ENCODE data around the gene TSSC4. TPM values are rescaled to one million over a fixed set of nuclear protein-coding genes. Genes with fewer than 3 reads are reported as not detected.

TSSC4 gene
- total and polyA plus RNA-seq, 9 of the 15 experiments (the other 6 are each of a cell fraction or from before 2014, with no cell fraction given) = 0.41 to 54.2 (median 11.0) TPM

GRCh38 chr11:2433106-2433925, 32.8 kb downstream of the TSSC4 start:
- in situ Hi-C loops (cut with MboI) (no loop called here), intact Hi-C loops (cut with micrococcal nuclease) (no loop called here)
- Histone ChIP-seq H4K20me1 (replicated peaks; ENCODE audit: control insufficient read depth, insufficient read depth, low read length) (peaks cover 4% of the 10 kb centered on the region; the same call in 1 of the 2 replicates), H3K9me1 (ENCODE audit: control insufficient read depth, insufficient read depth, low read length) (peaks cover 2% of the 10 kb centered on the region), H3K79me2 (ENCODE audit: control insufficient read depth, insufficient read depth, low read length) (no peaks in the 10 kb centered on the region), H3K4me2 (ENCODE audit: insufficient read depth, low read length) (no peak overlapping the region), H3K9me3 (replicated peaks; ENCODE audit: control insufficient read depth, insufficient read depth, low read depth, low read length) (peaks cover 6% of the 10 kb centered on the region; the same call in 1 of the 2 replicates), H3K27me3 (ENCODE audit: control insufficient read depth in 2 of 2, insufficient read depth in 2 of 2, low read length in 2 of 2) (peaks cover 2 to 53% of the 10 kb centered on the region in 2 experiments; a peak in 4 of 5 replicates), H3K4me1 (replicated peaks in 1 of 2; ENCODE audit: control insufficient read depth in 2 of 2, insufficient read depth in 2 of 2, low read length in 2 of 2) (peaks cover 0 to 3% of the 10 kb centered on the region in 2 experiments; a peak in 1 of 5 replicates), H3K4me3 (no peak overlapping the region), H2AFZ (ENCODE audit: low read depth, low read length) (no peak overlapping the region), H3K27ac (ENCODE audit: extremely low read depth, low read depth, low read length) (no peak overlapping the region), H3K36me3 (ENCODE audit: control insufficient read depth, insufficient read depth, low read length) (no peaks in the 10 kb centered on the region), H3K9ac (ENCODE audit: insufficient read depth in 1 of 2, low read depth in 2 of 2, low read length in 2 of 2) (no peak overlapping the region)
- TF ChIP-seq HCFC1 (IDR thresholded peaks at IDR 0.05; ENCODE audit: low read depth, low read length) (no peak), CBX3 (IDR thresholded peaks at IDR 0.05; ENCODE audit: borderline replicate concordance in 1 of 2, low read length in 2 of 2) (no peak), HIVEP1 (CRISPR knock-in tag; IDR thresholded peaks at IDR 0.05) (no peak), ZNF668 (CRISPR knock-in tag; IDR thresholded peaks at IDR 0.05) (no peak), ETS1 (conservative IDR thresholded peaks at IDR 0.05; ENCODE audit: control insufficient read depth, low read depth, low read length) (no peak), ERF (CRISPR knock-in tag; IDR thresholded peaks at IDR 0.05) (no peak), SMAD4 (CRISPR knock-in tag; conservative IDR thresholded peaks at IDR 0.05) (no peak), COPS2 (conservative IDR thresholded peaks at IDR 0.05) (no peak)
- no TSS peak for BruUV-seq (replicated peaks)
- WGBS (ENCODE audit: insufficient coverage, low coverage, missing lambda C conversion rate) = 12% methylated on average over 22 of the region's 22 CpGs
- DNase-seq (ENCODE audit: extremely low read depth in 1 of 4, low spot score in 3 of 4) = no peak
- ATAC-seq = no peak
- ChIA-PET CTCF (ENCODE audit: low intra/inter-chr PET ratio) (no interaction called here), POLR2A (no interaction called here)
- no peak for FAIRE-seq

Measured in K562 (cell line).